Measurements from ENCODE around the gene NAT16.
"Not testable (repeated sequence)": the region's sequence is repeated elsewhere in the genome, so short reads cannot be mapped to it uniquely, and the experiment has no call there.

Gene NAT16

DNA sequence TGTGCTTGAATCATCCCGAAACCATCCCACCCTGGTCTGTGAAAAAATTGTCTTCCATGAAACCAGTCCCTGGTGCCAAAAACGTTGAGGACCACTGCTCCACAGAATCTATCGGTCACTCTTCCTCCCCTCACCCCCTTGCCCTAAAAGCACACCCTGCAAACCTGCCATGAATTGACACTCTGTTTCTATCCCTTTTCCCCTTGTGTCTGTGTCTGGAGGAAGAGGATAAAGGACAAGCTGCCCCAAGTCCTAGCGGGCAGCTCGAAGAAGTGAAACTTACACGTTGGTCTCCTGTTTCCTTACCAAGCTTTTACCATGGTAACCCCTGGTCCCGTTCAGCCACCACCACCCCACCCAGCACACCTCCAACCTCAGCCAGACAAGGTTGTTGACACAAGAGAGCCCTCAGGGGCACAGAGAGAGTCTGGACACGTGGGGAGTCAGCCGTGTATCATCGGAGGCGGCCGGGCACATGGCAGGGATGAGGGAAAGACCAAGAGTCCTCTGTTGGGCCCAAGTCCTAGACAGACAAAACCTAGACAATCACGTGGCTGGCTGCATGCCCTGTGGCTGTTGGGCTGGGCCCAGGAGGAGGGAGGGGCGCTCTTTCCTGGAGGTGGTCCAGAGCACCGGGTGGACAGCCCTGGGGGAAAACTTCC is 54.0 kb downstream of the NAT16 start:
- H3K4me1 Mint-ChIP-seq (ENCODE audit: low read depth), result peaks cover 49% of the 10 kb centered on the region
- no peaks in the 10 kb centered on the region for H3K9me3 Mint-ChIP-seq
- peak overlapping the region; percentile 18 for H3K27ac Mint-ChIP-seq
- DNase-seq (ENCODE audit: low spot score), result no peak
- peaks cover 44% of the 10 kb centered on the region for H3K27me3 Mint-ChIP-seq (ENCODE audit: low read depth)
- peak overlapping the region; percentile 64 for H3K4me3 Mint-ChIP-seq
- H3K36me3 Mint-ChIP-seq (ENCODE audit: low read depth), result no peaks in the 10 kb centered on the region

DNA sequence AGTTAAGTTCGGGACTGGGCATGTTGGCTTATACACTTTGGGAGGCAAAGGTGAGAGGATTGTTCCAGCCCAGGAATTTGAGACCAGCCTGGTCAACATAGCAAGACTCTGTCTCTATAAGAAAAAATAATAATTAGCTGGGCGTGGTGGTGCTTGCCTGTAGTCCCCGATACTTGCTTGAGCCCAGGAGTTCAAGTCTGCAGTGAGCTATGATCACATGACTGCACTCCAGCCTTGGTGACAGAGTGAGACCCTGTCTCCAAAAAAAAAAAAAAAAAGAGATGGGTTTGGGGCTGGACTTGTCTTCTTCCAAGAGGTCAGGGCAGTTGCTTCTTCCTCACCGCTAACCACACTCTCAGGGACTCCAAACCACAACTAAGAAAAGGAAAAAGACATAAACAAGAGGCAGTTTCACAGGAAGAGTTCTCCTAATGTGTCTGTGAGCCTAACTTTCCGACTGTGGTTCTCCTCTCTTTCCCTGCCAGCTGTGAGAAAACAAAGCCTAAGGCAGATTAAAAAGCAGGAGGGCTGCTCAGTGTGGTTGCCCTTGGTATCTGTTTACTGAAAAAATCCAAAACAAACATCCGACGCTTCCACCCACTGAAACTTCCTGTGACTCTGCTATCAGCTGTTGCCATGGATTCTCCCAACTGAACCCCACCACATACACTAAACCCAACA is 55.6 kb downstream of the NAT16 start:
- H3K27me3 Mint-ChIP-seq (ENCODE audit: low read depth), result peaks cover 43% of the 10 kb centered on the region
- DNase-seq (ENCODE audit: low spot score), result peak; percentile 23

DNA sequence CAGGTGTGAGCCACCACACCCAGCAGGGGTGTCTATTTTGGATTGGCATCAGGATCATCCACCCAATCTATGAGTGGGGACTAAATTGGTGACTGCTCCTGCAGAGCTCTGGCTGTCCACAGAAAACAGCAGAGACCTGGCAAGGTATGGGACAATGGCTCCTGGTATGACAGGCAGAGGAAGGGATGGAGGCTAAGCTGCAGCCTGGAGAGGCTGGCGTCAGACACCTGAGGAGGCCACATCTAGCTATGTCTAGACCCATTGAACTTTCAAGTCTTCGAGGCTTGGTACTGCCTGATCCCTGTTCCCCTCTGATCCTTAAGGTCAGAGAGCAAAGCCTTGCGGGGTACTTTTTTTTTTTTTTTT is 56.4 kb downstream of the NAT16 start:
- peaks cover 49% of the 10 kb centered on the region for H3K4me1 Mint-ChIP-seq (ENCODE audit: low read depth)

More for the DNA sequence above, 55.6 kb downstream of the NAT16 start:
- Mint-ChIP-seq H3K9me3 (no peaks in the 10 kb centered on the region), H3K4me1 (ENCODE audit: low read depth) (peaks cover 49% of the 10 kb centered on the region), H3K36me3 (ENCODE audit: low read depth) (no peaks in the 10 kb centered on the region), H3K4me3 (peak overlapping the region; percentile 67), H3K27ac (peak overlapping the region; percentile 67)

DNA sequence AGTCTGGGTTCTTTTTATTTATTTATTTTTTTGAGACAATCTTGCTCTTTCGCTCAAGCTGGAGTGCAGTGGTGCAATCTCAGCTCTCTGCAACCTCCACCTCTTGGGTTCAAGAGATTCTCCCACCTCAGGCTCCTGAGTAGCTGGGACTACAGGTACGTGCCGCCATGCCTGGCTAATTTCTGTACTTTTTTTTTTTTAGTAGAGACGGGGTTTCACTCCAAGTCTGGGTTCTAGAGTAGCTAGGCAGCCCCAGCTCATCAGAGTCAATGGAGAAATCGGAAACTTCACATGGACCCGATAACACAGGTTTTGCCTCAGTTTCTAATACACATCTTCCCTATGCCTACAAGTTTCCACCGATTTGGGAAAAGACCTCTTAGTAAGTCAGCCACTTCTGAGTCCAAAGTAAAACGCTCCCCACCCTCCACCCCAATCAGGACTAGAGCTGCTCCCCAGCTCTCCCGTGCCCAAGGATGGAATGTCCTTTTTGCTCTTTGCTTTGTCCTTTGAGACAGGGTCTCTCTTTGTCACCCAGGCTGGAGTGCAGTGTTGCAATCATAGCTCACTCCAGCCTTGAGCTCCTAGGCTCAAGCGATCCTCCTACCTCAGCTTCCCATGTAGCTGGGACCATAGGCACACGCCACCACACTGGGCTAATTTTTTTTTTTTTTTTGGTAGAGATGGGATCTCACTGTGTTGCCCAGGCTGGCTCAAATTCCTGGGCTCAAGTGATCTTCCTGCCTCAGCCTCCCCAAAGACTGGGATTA is 57.0 kb downstream of the NAT16 start:
- H3K9me3 Mint-ChIP-seq, result no peaks in the 10 kb centered on the region
- H3K4me3 Mint-ChIP-seq, result no peak overlapping the region
- H3K27me3 Mint-ChIP-seq (ENCODE audit: low read depth), result peaks cover 35% of the 10 kb centered on the region
- no peak overlapping the region for H3K27ac Mint-ChIP-seq
- no peak for DNase-seq (ENCODE audit: low spot score)
- H3K4me1 Mint-ChIP-seq (ENCODE audit: low read depth), result peaks cover 46% of the 10 kb centered on the region
- H3K36me3 Mint-ChIP-seq (ENCODE audit: low read depth), result no peaks in the 10 kb centered on the region

More for the DNA sequence above, 56.4 kb downstream of the NAT16 start:
- Mint-ChIP-seq H3K27ac (no peak overlapping the region), H3K9me3 (no peaks in the 10 kb centered on the region), H3K4me3 (no peak overlapping the region), H3K27me3 (ENCODE audit: low read depth) (peaks cover 39% of the 10 kb centered on the region), H3K36me3 (ENCODE audit: low read depth) (no peaks in the 10 kb centered on the region)
- DNase-seq (ENCODE audit: low spot score), result no peak

DNA sequence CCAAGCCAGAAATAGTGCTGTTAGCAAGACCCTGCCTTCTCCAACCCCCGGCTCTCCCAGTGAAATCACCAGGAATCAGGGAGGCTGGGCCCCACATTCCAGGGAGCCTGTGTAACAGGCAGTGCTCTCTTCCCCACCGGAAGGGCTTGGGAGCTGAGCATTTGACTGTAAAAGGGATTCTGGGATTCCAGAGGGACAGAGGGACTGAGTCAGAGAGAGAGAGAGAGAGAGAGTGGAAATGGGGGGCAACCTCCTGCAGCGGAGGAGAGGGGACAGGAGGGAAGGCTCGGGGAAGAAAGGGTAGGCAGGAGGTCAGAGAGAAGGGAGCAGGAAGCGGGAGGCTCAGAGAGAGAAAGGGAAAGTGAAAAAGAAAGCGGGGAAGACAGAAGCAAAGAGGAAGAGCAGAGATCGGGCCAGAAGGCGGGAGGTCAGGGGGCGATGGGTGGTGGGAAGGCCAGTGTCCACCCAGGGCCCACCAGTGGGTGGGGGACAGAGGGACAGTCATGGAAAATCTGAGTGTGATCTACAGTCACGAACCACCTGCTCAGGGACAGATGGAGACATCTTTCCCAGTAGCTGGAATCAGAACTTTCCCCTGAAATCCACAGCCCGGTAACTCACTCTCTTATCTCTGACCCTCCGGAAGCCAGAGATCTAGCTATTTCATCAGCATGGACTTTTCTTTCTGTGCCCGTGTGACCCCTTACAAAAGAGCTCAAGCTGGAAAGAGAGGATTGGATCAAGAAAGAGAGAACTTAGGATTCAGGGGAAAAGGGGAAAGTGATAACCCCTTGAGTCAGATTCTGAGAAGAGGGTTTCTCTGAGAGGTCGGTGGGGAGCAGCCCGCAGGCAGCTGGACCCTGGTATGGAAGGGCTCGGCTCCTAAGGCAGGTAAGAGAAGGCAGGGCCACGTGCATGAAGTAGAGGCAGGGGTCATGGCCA is 57.8 kb downstream of the NAT16 start:
- DNase-seq (ENCODE audit: low spot score), result no peak

DNA sequence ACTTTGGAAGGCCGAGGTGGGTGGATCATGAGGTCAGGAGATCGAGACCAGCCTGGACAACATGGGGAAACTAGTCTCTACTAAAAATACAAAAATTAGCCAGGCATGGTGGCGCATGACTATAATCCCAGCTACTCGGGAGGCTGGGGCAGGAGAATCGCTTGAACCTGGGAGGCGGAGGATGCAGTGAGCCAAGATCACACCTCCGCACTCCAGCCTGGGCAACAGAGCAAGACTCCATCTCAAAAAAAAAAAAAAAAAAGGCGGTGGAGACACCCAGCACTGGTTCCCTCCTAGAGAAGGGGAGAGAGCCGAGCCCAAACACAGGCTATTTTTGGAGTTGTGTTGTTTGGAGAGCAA is 58.5 kb downstream of the NAT16 start:
- peak overlapping the region; percentile 78 for H3K4me3 Mint-ChIP-seq
- H3K27me3 Mint-ChIP-seq (ENCODE audit: low read depth), result peaks cover 28% of the 10 kb centered on the region

More for the DNA sequence above, 57.8 kb downstream of the NAT16 start:
- Mint-ChIP-seq H3K9me3 (no peaks in the 10 kb centered on the region), H3K4me1 (ENCODE audit: low read depth) (peaks cover 40% of the 10 kb centered on the region), H3K27ac (peak overlapping the region; percentile 60), H3K36me3 (ENCODE audit: low read depth) (no peaks in the 10 kb centered on the region), H3K27me3 (ENCODE audit: low read depth) (peaks cover 29% of the 10 kb centered on the region), H3K4me3 (peak overlapping the region; percentile 78)

More for the DNA sequence above, 58.5 kb downstream of the NAT16 start:
- H3K36me3 Mint-ChIP-seq (ENCODE audit: low read depth); H3K27ac Mint-ChIP-seq; DNase-seq (ENCODE audit: low spot score); H3K9me3 Mint-ChIP-seq: not testable (repeated sequence)
- H3K4me1 Mint-ChIP-seq (ENCODE audit: low read depth), result peaks cover 33% of the 10 kb centered on the region
